ENCODE data around the gene MPL. TPM values are rescaled to one million over a fixed set of nuclear protein-coding genes. Genes with fewer than 3 reads are reported as not detected.

MPL gene
- total RNA-seq, 1 experiment from 2014 or later: not detected

DNA sequence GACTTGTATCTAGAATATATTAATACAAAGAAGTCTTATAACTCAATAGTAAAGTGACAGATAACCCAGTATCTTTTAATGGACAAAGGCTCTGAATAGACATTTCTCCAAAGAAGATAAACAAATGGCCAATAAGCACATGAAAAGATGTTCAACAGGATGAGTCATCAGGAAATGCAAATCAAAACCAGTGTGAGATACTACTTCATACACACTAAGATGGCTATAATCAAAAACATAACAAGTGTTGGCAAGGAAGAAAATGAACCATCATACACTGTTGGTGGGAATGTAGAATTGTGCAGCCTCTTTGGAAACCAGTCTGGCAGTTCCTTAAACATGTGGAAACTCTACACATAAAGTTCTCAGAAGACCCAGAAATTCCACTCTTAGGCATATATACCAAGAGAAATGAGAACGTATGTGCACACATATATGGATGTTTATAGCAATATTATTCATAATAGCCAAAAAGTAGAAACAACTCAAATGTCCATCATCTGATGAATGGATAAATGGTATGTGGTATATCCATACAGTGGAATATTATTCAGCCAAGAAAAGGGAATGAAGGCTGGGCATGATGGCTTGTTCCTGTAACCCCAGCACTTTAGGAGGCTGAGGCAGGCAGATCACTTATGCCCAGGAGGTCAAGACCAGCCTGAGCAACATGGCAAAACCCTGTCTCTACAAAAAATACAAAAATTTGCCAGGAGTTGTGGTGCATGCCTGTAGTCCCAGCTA, 9.9 kb upstream of the MPL start:
- H3K4me3 ChIP-seq (ENCODE audit: low read depth, low read length, poor library complexity, severe bottlenecking): no peak overlapping the region
- ChIA-PET POLR2A (ENCODE audit: low non-redundant PET) (no interaction called here), CTCF (no interaction called here)
- peaks cover 11% of the 10 kb centered on the region for H3K9me3 ChIP-seq (ENCODE audit: low read depth, low read length, poor library complexity, severe bottlenecking)
- H3K36me3 ChIP-seq (ENCODE audit: insufficient read depth, low read length, poor library complexity, severe bottlenecking): no peaks in the 10 kb centered on the region
- peaks cover 12% of the 10 kb centered on the region for H3K4me1 ChIP-seq (ENCODE audit: insufficient read depth, low read length, poor library complexity, severe bottlenecking)
- no TSS peak for BruUV-seq (replicated peaks)
- no peaks in the 10 kb centered on the region for H3K27me3 ChIP-seq (replicated peaks; ENCODE audit: insufficient read depth, low read depth, low read length, poor library complexity)
- TF ChIP-seq EZH2 (IDR thresholded peaks at IDR 0.05; ENCODE audit: borderline replicate concordance, low read depth, low read length, poor library complexity, severe bottlenecking): no peak
- TF ChIP-seq, protein P1, sequence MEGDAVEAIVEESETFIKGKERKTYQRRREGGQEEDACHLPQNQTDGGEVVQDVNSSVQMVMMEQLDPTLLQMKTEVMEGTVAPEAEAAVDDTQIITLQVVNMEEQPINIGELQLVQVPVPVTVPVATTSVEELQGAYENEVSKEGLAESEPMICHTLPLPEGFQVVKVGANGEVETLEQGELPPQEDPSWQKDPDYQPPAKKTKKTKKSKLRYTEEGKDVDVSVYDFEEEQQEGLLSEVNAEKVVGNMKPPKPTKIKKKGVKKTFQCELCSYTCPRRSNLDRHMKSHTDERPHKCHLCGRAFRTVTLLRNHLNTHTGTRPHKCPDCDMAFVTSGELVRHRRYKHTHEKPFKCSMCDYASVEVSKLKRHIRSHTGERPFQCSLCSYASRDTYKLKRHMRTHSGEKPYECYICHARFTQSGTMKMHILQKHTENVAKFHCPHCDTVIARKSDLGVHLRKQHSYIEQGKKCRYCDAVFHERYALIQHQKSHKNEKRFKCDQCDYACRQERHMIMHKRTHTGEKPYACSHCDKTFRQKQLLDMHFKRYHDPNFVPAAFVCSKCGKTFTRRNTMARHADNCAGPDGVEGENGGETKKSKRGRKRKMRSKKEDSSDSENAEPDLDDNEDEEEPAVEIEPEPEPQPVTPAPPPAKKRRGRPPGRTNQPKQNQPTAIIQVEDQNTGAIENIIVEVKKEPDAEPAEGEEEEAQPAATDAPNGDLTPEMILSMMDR (conservative IDR thresholded peaks at IDR 0.05; ENCODE audit: low read depth, low read length): no peak
- peak; percentile 52 for DNase-seq (ENCODE audit: low spot score)
- intact Hi-C loops (cut with micrococcal nuclease; ENCODE audit: unreplicated experiment): no loop called here
- H3K27ac ChIP-seq (ENCODE audit: low read depth, low read length, poor library complexity, severe bottlenecking): no peak overlapping the region

DNA sequence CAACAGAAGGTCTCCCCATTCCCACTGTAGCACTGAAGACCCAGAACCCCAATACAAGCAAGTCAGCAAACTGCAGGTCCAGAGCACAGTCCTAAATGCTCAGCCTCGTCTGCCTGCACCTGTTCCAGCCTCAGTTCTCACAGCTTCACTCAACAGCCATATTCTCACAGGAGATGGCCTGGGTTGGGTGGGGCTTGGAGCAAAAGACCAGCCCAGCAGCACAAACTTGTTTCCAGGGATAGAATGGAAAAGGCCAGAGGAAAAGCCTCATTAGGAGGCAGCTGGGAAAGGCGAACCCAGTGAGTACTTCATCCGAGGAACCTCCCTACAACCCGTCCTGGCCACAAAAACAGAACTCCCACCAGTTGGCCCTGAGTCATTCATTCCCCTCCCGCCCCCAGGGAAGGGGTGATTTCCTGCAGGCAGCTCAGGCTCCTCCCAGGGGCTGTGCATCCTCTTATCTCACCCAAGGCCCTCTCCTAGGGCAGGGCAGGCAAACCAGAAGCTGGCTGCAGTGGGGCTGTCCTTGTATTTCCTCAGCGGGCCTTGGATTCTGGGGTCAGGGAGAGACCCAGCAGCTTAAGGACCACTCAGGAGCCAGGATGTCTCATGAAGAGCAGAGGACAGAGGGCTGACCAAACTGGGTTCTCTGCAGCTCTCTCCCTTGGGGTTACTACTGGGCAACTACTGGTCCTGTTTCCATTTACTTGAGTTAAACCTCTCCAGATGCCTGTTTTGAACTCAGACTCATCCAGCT, 7.4 kb upstream of the MPL start:
- ChIA-PET POLR2A (ENCODE audit: low non-redundant PET) (no interaction called here), CTCF (no interaction called here)
- no TSS peak for BruUV-seq (replicated peaks)
- no peak overlapping the region for H3K4me3 ChIP-seq (ENCODE audit: low read depth, low read length, poor library complexity, severe bottlenecking)
- no peaks in the 10 kb centered on the region for H3K27me3 ChIP-seq (replicated peaks; ENCODE audit: insufficient read depth, low read depth, low read length, poor library complexity)
- H3K27ac ChIP-seq (ENCODE audit: low read depth, low read length, poor library complexity, severe bottlenecking): peak overlapping the region; percentile 44
- peaks cover 7% of the 10 kb centered on the region for H3K4me1 ChIP-seq (ENCODE audit: insufficient read depth, low read length, poor library complexity, severe bottlenecking)
- peaks cover 11% of the 10 kb centered on the region for H3K9me3 ChIP-seq (ENCODE audit: low read depth, low read length, poor library complexity, severe bottlenecking)
- TF ChIP-seq, protein P1 (conservative IDR thresholded peaks at IDR 0.05; ENCODE audit: low read depth, low read length): no peak
- TF ChIP-seq EZH2 (IDR thresholded peaks at IDR 0.05; ENCODE audit: borderline replicate concordance, low read depth, low read length, poor library complexity, severe bottlenecking): no peak
- intact Hi-C loops (cut with micrococcal nuclease; ENCODE audit: unreplicated experiment): loop anchor here (5.0 kb wide), 1 partner anchor 83 kb away; no protein-coding TSS in a partner anchor
- peak; percentile 84 for DNase-seq (ENCODE audit: low spot score)
- no peaks in the 10 kb centered on the region for H3K36me3 ChIP-seq (ENCODE audit: insufficient read depth, low read length, poor library complexity, severe bottlenecking)

DNA sequence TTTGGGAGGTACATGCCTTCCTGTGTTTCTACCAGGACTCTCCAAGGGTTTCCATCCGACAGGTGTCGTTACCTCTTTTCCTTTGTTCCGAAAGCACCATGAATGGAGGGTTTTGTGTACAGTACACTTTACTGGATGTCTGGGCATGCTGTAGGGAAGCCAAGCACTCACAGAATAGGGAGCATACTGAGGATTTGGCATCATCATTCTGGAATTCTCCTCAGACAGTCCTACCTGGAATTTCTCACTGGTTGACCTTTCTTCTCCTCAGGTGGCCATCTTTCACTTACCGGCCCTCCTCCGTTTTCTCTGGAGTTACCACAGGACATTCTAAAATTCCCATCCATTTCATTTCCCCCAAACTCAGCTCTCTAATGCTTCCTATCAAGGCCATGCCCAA, 5.9 kb upstream of the MPL start:
- H3K4me1 ChIP-seq (ENCODE audit: insufficient read depth, low read length, poor library complexity, severe bottlenecking): peaks cover 7% of the 10 kb centered on the region
- H3K9me3 ChIP-seq (ENCODE audit: low read depth, low read length, poor library complexity, severe bottlenecking): peaks cover 11% of the 10 kb centered on the region
- H3K27ac ChIP-seq (ENCODE audit: low read depth, low read length, poor library complexity, severe bottlenecking): no peak overlapping the region
- CTCF ChIA-PET: no interaction called here
- TF ChIP-seq EZH2 (IDR thresholded peaks at IDR 0.05; ENCODE audit: borderline replicate concordance, low read depth, low read length, poor library complexity, severe bottlenecking): no peak
- TF ChIP-seq, protein P1 (conservative IDR thresholded peaks at IDR 0.05; ENCODE audit: low read depth, low read length): no peak
- no peaks in the 10 kb centered on the region for H3K36me3 ChIP-seq (ENCODE audit: insufficient read depth, low read length, poor library complexity, severe bottlenecking)
- no TSS peak for BruUV-seq (replicated peaks)
- DNase-seq (ENCODE audit: low spot score): no peak
- POLR2A ChIA-PET (ENCODE audit: low non-redundant PET): no interaction called here
- H3K27me3 ChIP-seq (replicated peaks; ENCODE audit: insufficient read depth, low read depth, low read length, poor library complexity): no peaks in the 10 kb centered on the region
- no peak overlapping the region for H3K4me3 ChIP-seq (ENCODE audit: low read depth, low read length, poor library complexity, severe bottlenecking)
- intact Hi-C loops (cut with micrococcal nuclease; ENCODE audit: unreplicated experiment): loop anchor here (5.0 kb wide), 1 partner anchor 84 kb away; no protein-coding TSS in a partner anchor

Data from A673 (cell line).